ENCODE results near the gene PGAM5.
A peak's percentile ranks its signal among the peaks of the same experiment; 100 is the strongest.
"Not testable (repeated sequence)": the region's sequence is repeated elsewhere in the genome, so short reads cannot be mapped to it uniquely, and the experiment has no call there.

PGAM5 gene

GRCh38 chr12:132689227-132689626 is 21.4 kb upstream of the PGAM5 start:
- no peak for DNase-seq

- DNase-seq = no peak
Observed at GRCh38 chr12:132690112-132690511, 20.5 kb upstream of the PGAM5 start.

- not testable (repeated sequence) for DNase-seq
Observed at GRCh38 chr12:132692030-132692429, 18.6 kb upstream of the PGAM5 start.

- DNase-seq = not testable (repeated sequence)
Observed at GRCh38 chr12:132694888-132695287, 15.8 kb upstream of the PGAM5 start.

- DNase-seq = no peak
Observed at GRCh38 chr12:132695431-132695830, 15.2 kb upstream of the PGAM5 start.

GRCh38 chr12:132698341-132698740 is 12.3 kb upstream of the PGAM5 start:
- no peak for DNase-seq

GRCh38 chr12:132700212-132700822 is 10.3 kb upstream of the PGAM5 start:
- no peak for DNase-seq

GRCh38 chr12:132702640-132703039 is 8.0 kb upstream of the PGAM5 start:
- DNase-seq = no peak

GRCh38 chr12:132703641-132704040 is 7.0 kb upstream of the PGAM5 start:
- no peak for DNase-seq

GRCh38 chr12:132707241-132707640 is 3.4 kb upstream of the PGAM5 start:
- DNase-seq = no peak

- DNase-seq = no peak
Observed at GRCh38 chr12:132708150-132708549, 2.5 kb upstream of the PGAM5 start.

GRCh38 chr12:132710043-132710404 is 618 bp upstream of the PGAM5 start:
- no peak for DNase-seq

- peak; percentile 23 for DNase-seq
Observed at GRCh38 chr12:132711080-132711843, 620 bp downstream of the PGAM5 start.

GRCh38 chr12:132713123-132713522 is 2.5 kb downstream of the PGAM5 start:
- DNase-seq = no peak

GRCh38 chr12:132715874-132716273 is 5.2 kb downstream of the PGAM5 start:
- DNase-seq = no peak

GRCh38 chr12:132716356-132716755 is 5.7 kb downstream of the PGAM5 start:
- DNase-seq = no peak

- DNase-seq = no peak
Observed at GRCh38 chr12:132717011-132717410, 6.4 kb downstream of the PGAM5 start.

GRCh38 chr12:132717531-132718387 is 7.1 kb downstream of the PGAM5 start:
- DNase-seq = no peak

GRCh38 chr12:132718644-132719043 is 8.0 kb downstream of the PGAM5 start:
- no peak for DNase-seq

- no peak for DNase-seq
Observed at GRCh38 chr12:132719141-132719953, 8.7 kb downstream of the PGAM5 start.

- no peak for DNase-seq
Observed at GRCh38 chr12:132719954-132720324, 9.3 kb downstream of the PGAM5 start.

- no peak for DNase-seq
Observed at GRCh38 chr12:132720606-132721345, 10.1 kb downstream of the PGAM5 start.

All from activated CD4-positive, alpha-beta T cell treated with anti-CD3 and anti-CD28 coated beads, Interleukin-10, Interleukin-2, amounts not matched to agents 100 ng/mL and 50 ng/mL, durations not matched to agents 16 hours and 8 hours (primary cell).